HUES48 (cell line): ENCODE data around the gene OR1L8.

ENCODE experiments used
- H3K27ac ChIP-seq: one replicate; pipeline ENCODE4 v1.7.0; 2013; ENCODE audit warnings: low read depth, low read length, inconsistent platforms
- H3K27me3 ChIP-seq: 2 replicates; pipeline ENCODE4 v1.6.1; 2013; ENCODE audit warnings: mild to moderate bottlenecking, low read length; ENCODE audit not compliant: control insufficient read depth, insufficient read depth
- H3K36me3 ChIP-seq: 2 replicates; pipeline ENCODE4 v1.6.1; 2013; ENCODE audit warnings: low read length; ENCODE audit not compliant: control insufficient read depth, insufficient read depth
- H3K4me1 ChIP-seq: 2 replicates; pipeline ENCODE4 v1.6.1; 2013; ENCODE audit warnings: mild to moderate bottlenecking, low read length; ENCODE audit not compliant: control insufficient read depth, insufficient read depth
- H3K4me3 ChIP-seq: 2 replicates; pipeline ENCODE4 v1.5.1; 2013; ENCODE audit warnings: mild to moderate bottlenecking, low read depth, low read length
- H3K9ac ChIP-seq: 2 replicates; pipeline ENCODE4 v1.6.1; 2013; ENCODE audit warnings: mild to moderate bottlenecking, low read depth, low read length, moderate library complexity
- H3K9me3 ChIP-seq: 2 replicates; pipeline ENCODE4 v1.6.1; 2013; ENCODE audit warnings: low read length; ENCODE audit not compliant: control insufficient read depth, insufficient read depth

OR1L8 gene

GRCh38 chr9:122518226-122518625, 65.0 kb downstream of the OR1L8 start:
- peaks cover 83% of the 10 kb centered on the region for H3K9me3 ChIP-seq
- no peak overlapping the region for H3K9ac ChIP-seq
- no peak overlapping the region for H3K27ac ChIP-seq
- H3K27me3 ChIP-seq: no peaks in the 10 kb centered on the region
- no peaks in the 10 kb centered on the region for H3K36me3 ChIP-seq
- no peaks in the 10 kb centered on the region for H3K4me1 ChIP-seq
- H3K4me3 ChIP-seq: no peak overlapping the region
